CD4-positive, alpha-beta T cell treated with Interleukin-2 at 100 ng/mL for 4 hours (primary cell): ENCODE data around the gene WSCD2.

Experiments
- DNase-seq: peaks from one replicate; pipeline ENCODE4 v3.0.0-alpha.2; 2020; ENCODE audit warnings: low spot score

Gene WSCD2

GRCh38 chr12:108235197-108235984 lies 106.3 kb downstream of the WSCD2 start:
- DNase-seq = no peak

GRCh38 chr12:108235985-108236263 lies 106.8 kb downstream of the WSCD2 start:
- no peak for DNase-seq

- no peak for DNase-seq
These were observed 107.3 kb downstream of the WSCD2 start for GRCh38 chr12:108236366-108236765.

- DNase-seq = no peak
These were observed 108.2 kb downstream of the WSCD2 start for GRCh38 chr12:108237272-108237671.

- DNase-seq = no peak
These were observed 109.4 kb downstream of the WSCD2 start for GRCh38 chr12:108238474-108238873.

GRCh38 chr12:108239378-108239777 lies 110.3 kb downstream of the WSCD2 start:
- DNase-seq = no peak

- no peak for DNase-seq
These were observed 111.1 kb downstream of the WSCD2 start for GRCh38 chr12:108240027-108240785.

- no peak for DNase-seq
These were observed 111.8 kb downstream of the WSCD2 start for GRCh38 chr12:108240928-108241327.

GRCh38 chr12:108241986-108242703 lies 113.1 kb downstream of the WSCD2 start:
- no peak for DNase-seq

- DNase-seq = no peak
These were observed 118.0 kb downstream of the WSCD2 start for GRCh38 chr12:108247130-108247529.

- no peak for DNase-seq
These were observed 118.9 kb downstream of the WSCD2 start for GRCh38 chr12:108248011-108248410.

GRCh38 chr12:108252523-108252922 lies 123.4 kb downstream of the WSCD2 start:
- no peak for DNase-seq

GRCh38 chr12:108253540-108253939 lies 124.5 kb downstream of the WSCD2 start:
- no peak for DNase-seq

- no peak for DNase-seq
These were observed 124.9 kb downstream of the WSCD2 start for GRCh38 chr12:108254030-108254429.

- DNase-seq = no peak
These were observed 125.6 kb downstream of the WSCD2 start for GRCh38 chr12:108254517-108255251.

GRCh38 chr12:108255252-108255602 lies 126.1 kb downstream of the WSCD2 start:
- DNase-seq = no peak

- no peak for DNase-seq
These were observed 127.9 kb downstream of the WSCD2 start for GRCh38 chr12:108257004-108257403.

GRCh38 chr12:108257610-108258106 lies 128.6 kb downstream of the WSCD2 start:
- DNase-seq = no peak

- DNase-seq = no peak
These were observed 131.0 kb downstream of the WSCD2 start for GRCh38 chr12:108260039-108260438.

GRCh38 chr12:108260969-108261368 lies 131.9 kb downstream of the WSCD2 start:
- DNase-seq = no peak

GRCh38 chr12:108265505-108265904 lies 136.4 kb downstream of the WSCD2 start:
- no peak for DNase-seq

- DNase-seq = no peak
These were observed 137.0 kb downstream of the WSCD2 start for GRCh38 chr12:108266131-108266530.
